Progenitor cell of endocrine pancreas (in vitro differentiated cells): ENCODE measurements around the gene IL2RA. TPM values are rescaled to one million over a fixed set of nuclear protein-coding genes. Genes with fewer than 3 reads are reported as not detected.

Experiments used
- DNase-seq: peaks from one replicate; pipeline ENCODE4 v3.0.0; 2021; ENCODE audit warnings: low spot score; ENCODE audit not compliant: unreplicated experiment
- H3K27ac Mint-ChIP-seq: 2 replicates; pipeline ENCODE4 v1.8.0; 2021; ENCODE audit warnings: mild to moderate bottlenecking, moderate library complexity, mixed read lengths
- H3K27me3 Mint-ChIP-seq: 2 replicates; pipeline ENCODE4 v1.8.0; 2021; ENCODE audit warnings: mixed read lengths
- H3K36me3 Mint-ChIP-seq: 2 replicates; pipeline ENCODE4 v1.8.0; 2022; ENCODE audit warnings: mixed read lengths; ENCODE audit not compliant: insufficient read depth
- H3K4me1 Mint-ChIP-seq: 2 replicates; pipeline ENCODE4 v1.8.0; 2021; ENCODE audit warnings: low read depth, mixed read lengths
- H3K4me3 Mint-ChIP-seq: 2 replicates; pipeline ENCODE4 v1.8.0; 2021; ENCODE audit warnings: low read depth, mild to moderate bottlenecking, moderate library complexity, mixed read lengths
- H3K9me3 Mint-ChIP-seq: 2 replicates; pipeline ENCODE4 v1.8.0; 2021; ENCODE audit warnings: low read depth, mixed read lengths
- CTCF ChIP-seq: fragments of 200-600 bp; sonication (generic); IDR thresholded peaks from one replicate; pipeline ENCODE4 v1.5.0; 2021; ENCODE audit warnings: antibody characterized with exemption, mild to moderate bottlenecking; ENCODE audit not compliant: unreplicated experiment
- total RNA-seq: library from RNA; stranded (reverse); gene quantifications from 2 replicates; pipeline ENCODE4 v1.2.1, GENCODE V29; 2021

Gene IL2RA
- total RNA-seq, 1 donor from 2014 or later, result not detected

DNA sequence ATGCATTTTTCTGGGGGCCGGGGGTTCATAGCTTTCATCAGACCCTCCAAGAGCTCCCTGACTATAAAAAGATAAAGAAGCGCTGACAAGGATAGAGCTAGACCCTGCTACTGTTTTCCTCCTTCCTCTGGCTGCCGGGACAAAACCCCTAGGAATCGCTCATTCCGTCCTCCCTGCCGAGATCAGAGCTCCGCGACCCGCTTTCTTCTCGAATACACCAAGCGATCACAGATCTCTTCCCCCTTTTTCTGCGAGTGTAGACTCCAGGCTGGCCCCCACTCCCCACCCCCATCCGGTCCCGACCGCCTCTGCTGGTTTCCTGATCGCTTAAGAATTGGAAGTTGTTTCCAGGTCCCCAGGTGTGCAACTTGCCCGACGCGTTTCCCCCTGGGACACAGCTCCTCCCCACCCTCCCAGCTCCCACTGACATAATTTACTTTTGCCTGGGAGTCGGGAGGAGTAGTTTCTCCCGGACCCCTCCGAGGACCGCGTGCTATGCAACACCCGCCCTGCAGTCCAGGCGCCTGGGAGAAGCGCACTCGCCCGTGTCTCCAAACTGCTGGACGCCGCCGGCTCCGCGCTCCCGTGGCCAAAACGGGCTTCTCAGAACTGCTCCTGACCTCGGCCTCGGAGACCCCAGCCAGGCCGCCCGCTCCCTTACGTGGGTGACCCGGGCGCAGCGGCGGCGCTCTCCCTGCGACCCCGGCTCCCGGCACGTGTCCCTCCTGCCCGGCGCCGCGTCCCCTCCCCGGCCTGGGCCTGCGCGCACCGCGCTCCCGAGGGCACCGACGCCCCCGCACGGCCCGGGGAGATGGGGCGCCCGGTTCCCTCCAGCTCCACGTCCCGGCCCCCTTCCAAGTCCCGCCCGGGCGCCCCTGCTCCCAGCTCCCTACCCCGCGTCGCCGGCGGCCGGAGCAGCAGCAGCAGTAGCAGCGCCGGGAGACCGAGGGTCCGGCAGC, 85.4 kb downstream of the IL2RA start:
- Mint-ChIP-seq H3K27me3 (peaks cover 48% of the 10 kb centered on the region), H3K36me3 (peaks cover 3% of the 10 kb centered on the region), H3K4me1 (peaks cover 11% of the 10 kb centered on the region), H3K9me3 (peaks cover 4% of the 10 kb centered on the region), H3K4me3 (peak overlapping the region; percentile 73), H3K27ac (no peak overlapping the region)
- no peak for TF ChIP-seq CTCF
- DNase-seq, result peak; percentile 18

- no peak overlapping the region for H3K27ac Mint-ChIP-seq
- H3K36me3 Mint-ChIP-seq, result peaks cover 3% of the 10 kb centered on the region
- H3K9me3 Mint-ChIP-seq, result peaks cover 4% of the 10 kb centered on the region
- no peak for TF ChIP-seq CTCF
- H3K27me3 Mint-ChIP-seq, result peaks cover 46% of the 10 kb centered on the region
- H3K4me3 Mint-ChIP-seq, result peak overlapping the region; percentile 73
- H3K4me1 Mint-ChIP-seq, result peaks cover 10% of the 10 kb centered on the region
- no peak for DNase-seq
These were observed 86.3 kb downstream of the IL2RA start for GRCh38 chr10:5975641-5976473.

DNA sequence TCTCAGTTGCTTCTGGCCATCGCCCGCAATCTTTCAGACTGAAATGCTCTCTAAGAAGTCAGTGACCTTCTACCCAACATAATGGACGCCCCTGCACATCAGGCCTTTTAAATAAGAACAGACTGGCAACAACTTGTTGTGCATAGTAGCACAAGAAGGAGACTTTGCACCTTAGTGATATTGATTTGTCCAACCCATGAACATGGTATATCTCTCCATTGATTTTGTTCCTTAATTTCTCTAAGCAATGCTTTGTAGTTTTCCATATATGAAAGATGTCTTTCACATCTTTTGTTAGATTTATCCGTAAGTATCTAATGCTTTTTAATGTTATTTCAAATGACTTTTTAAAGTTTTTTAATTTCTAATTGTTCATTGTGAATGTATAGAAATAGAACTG, 89.1 kb downstream of the IL2RA start:
- Mint-ChIP-seq H3K36me3 (peaks cover 3% of the 10 kb centered on the region), H3K9me3 (peaks cover 4% of the 10 kb centered on the region), H3K27ac (no peak overlapping the region), H3K4me3 (no peak overlapping the region), H3K27me3 (peaks cover 32% of the 10 kb centered on the region), H3K4me1 (peaks cover 18% of the 10 kb centered on the region)
- TF ChIP-seq CTCF, result no peak
- DNase-seq, result no peak

GRCh38 chr10:5971886-5972285, 90.3 kb downstream of the IL2RA start:
- Mint-ChIP-seq H3K27ac (peak overlapping the region; percentile 64), H3K9me3 (peaks cover 4% of the 10 kb centered on the region), H3K4me3 (no peak overlapping the region), H3K36me3 (peaks cover 3% of the 10 kb centered on the region), H3K4me1 (peaks cover 18% of the 10 kb centered on the region), H3K27me3 (peaks cover 32% of the 10 kb centered on the region)
- no peak for DNase-seq
- TF ChIP-seq CTCF, result no peak

DNA sequence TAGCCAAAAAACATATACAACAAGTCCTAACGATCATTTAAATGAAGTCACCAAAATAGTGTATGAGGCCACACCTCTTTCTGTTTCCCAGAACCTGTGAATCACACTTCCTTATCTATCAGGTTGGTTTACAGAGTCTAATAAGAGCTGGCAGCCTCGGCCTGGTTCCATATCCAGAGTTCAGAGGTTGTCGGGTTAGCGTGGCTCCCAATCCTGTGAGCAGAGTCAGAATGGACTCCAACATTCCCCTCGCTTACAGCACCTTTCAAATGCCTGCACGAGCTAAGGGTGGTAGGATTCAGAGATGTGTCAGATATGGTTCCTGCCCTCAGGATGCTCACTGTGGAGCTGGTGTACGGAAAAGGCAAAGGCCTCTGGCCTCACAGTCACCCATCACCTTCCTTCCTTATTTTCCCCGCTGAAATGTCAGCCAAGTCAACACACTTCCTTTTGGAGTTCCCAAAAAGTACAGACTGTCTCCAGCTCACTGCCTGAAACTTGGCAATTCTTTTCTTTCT, 90.8 kb downstream of the IL2RA start:
- Mint-ChIP-seq H3K9me3 (peaks cover 4% of the 10 kb centered on the region), H3K4me3 (no peak overlapping the region), H3K27me3 (peaks cover 26% of the 10 kb centered on the region), H3K4me1 (peaks cover 16% of the 10 kb centered on the region), H3K27ac (peak overlapping the region; percentile 64), H3K36me3 (peaks cover 3% of the 10 kb centered on the region)
- no peak for DNase-seq
- no peak for TF ChIP-seq CTCF
